Peyer's patch (tissue), 4 donors: Measurements from ENCODE around the gene KRTAP20-3.

Experiments
- CTCF ChIP-seq, 6 experiments: fragments of 450-650 bp in 4 of 6; fragments of 200-600 bp in 2 of 6; sonication (generic) in 1 of 6; IDR thresholded peaks; one replicate each; pipeline ENCODE4 v1.5.1; 2017 to 2019; ENCODE audit warnings: antibody characterized with exemption in 6 of 6, mild to moderate bottlenecking in 3 of 6, moderate library complexity in 1 of 6
- POLR2A ChIP-seq, 2 donors: fragments of 450-650 bp; IDR thresholded peaks; one replicate each; pipeline ENCODE4 v1.5.1; 2017; ENCODE audit warnings: antibody characterized with exemption in 2 of 2, mild to moderate bottlenecking in 2 of 2, moderate library complexity in 2 of 2

DNA sequence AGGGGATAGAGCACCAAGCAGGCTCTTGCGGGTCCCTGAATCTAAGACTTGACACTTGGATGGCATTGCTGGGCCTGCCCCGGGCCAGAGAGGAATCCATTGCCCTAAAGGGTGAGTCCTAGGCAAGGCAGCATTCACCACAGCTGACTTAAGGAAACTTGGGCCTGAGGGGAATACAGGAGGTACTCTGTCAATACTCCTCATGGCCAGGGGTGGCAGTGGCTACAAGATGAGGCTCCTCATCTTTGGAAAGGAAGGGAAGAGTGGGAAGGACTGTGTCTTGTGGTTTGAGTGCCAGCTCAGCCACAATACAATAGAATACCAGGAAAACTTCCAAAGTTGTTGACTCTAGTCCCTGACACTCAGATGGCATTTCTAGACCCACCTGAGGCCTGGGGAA, 36.7 kb upstream of the KRTAP20-3 start:
- no peak for TF ChIP-seq CTCF (IDR thresholded peaks at IDR 0.05)
- TF ChIP-seq POLR2A (IDR thresholded peaks at IDR 0.05) = no peak
